GM21737 (cell line): ENCODE measurements around the gene COL8A2.

Source experiments
- ATAC-seq: cut with Tn5 transposase; IDR thresholded peaks from one replicate; pipeline ENCODE4 v1.9.1; 2021; ENCODE audit warnings: mild to moderate bottlenecking, moderate library complexity; ENCODE audit not compliant: unreplicated experiment

COL8A2 gene

GRCh38 chr1:36070349-36070748 lies 54.7 kb downstream of the COL8A2 start:
- no peak for ATAC-seq

GRCh38 chr1:36068866-36069265 lies 56.2 kb downstream of the COL8A2 start:
- ATAC-seq: no peak

GRCh38 chr1:36067871-36068270 lies 57.2 kb downstream of the COL8A2 start:
- no peak for ATAC-seq

GRCh38 chr1:36062315-36062714 lies 62.7 kb downstream of the COL8A2 start:
- ATAC-seq: no peak

- ATAC-seq: no peak
These were observed 69.3 kb downstream of the COL8A2 start for GRCh38 chr1:36055706-36056105.

- ATAC-seq: no peak
These were observed 71.0 kb downstream of the COL8A2 start for GRCh38 chr1:36053978-36054377.

GRCh38 chr1:36051821-36052220 lies 73.2 kb downstream of the COL8A2 start:
- no peak for ATAC-seq
